Naive B cell (primary cell): ENCODE measurements around the gene ICE2. TPM values are rescaled to one million over a fixed set of nuclear protein-coding genes. Genes with fewer than 3 reads are reported as not detected.
A peak's percentile ranks its signal among the peaks of the same experiment; 100 is the strongest.

Experiments used
- ATAC-seq, 2 donors: fragments of 150-1000 bp; cut with Tn5 transposase; 2 replicates each; pipeline ENCODE4 v1.10.0; 2021; ENCODE audit warnings: low read depth in 2 of 2, mild to moderate bottlenecking in 2 of 2, moderate library complexity in 2 of 2
- DNase-seq: peaks from one replicate; pipeline ENCODE4 v3.0.0; 2022
- H3K27ac Mint-ChIP-seq, 6 donors: one replicate each; pipeline ENCODE4 v1.8.0; 2020 to 2022; ENCODE audit warnings: mild to moderate bottlenecking in 6 of 6, mixed read lengths in 6 of 6, moderate library complexity in 5 of 6, inconsistent platforms in 2 of 6
- H3K27me3 Mint-ChIP-seq, 3 donors: one replicate each; pipeline ENCODE4 v1.8.0; 2021 to 2022; ENCODE audit warnings: mixed read lengths in 3 of 3, mild to moderate bottlenecking in 1 of 3
- H3K36me3 Mint-ChIP-seq, 2 donors: one replicate each; pipeline ENCODE4 v1.8.0; 2020 to 2022; ENCODE audit warnings: mixed read lengths in 2 of 2, inconsistent platforms in 1 of 2, mild to moderate bottlenecking in 1 of 2
- H3K4me1 Mint-ChIP-seq, 3 donors: one replicate each; pipeline ENCODE4 v1.8.0; 2020 to 2022; ENCODE audit warnings: mixed read lengths in 3 of 3, inconsistent platforms in 1 of 3, mild to moderate bottlenecking in 1 of 3, moderate library complexity in 1 of 3
- H3K4me3 Mint-ChIP-seq, 8 donors: one replicate each; pipeline ENCODE4 v1.8.0; 2020 to 2022; ENCODE audit warnings: mild to moderate bottlenecking in 8 of 8, mixed read lengths in 8 of 8, moderate library complexity in 8 of 8, inconsistent platforms in 2 of 8
- H3K9me3 Mint-ChIP-seq, 7 donors: one replicate each; pipeline ENCODE4 v1.8.0; 2020 to 2022; ENCODE audit warnings: mixed read lengths in 7 of 7, mild to moderate bottlenecking in 5 of 7, inconsistent platforms in 2 of 7, moderate library complexity in 1 of 7
- polyA plus RNA-seq, 6 donors: library from polyadenylated mRNA; unstranded; fragments of 300-500 nt; fragmentation: Illumina TruSeq; gene quantifications; one replicate each; pipeline ENCODE4 v1.2.3, GENCODE V29; 2021; ENCODE audit warnings: low read depth in 6 of 6

ICE2 gene
- polyA plus RNA-seq, 6 donors from 2014 or later: 25.0 to 56.8 (median 50.0) TPM

- no peaks in the 10 kb centered on the region for H3K27me3 Mint-ChIP-seq
- peak overlapping the region in 1 of 6 donors; percentile 56 for H3K27ac Mint-ChIP-seq
- H3K4me1 Mint-ChIP-seq: peaks cover 0 to 1% (median 0%) of the 10 kb centered on the region in 3 donors
- peaks cover 0 to 9% of the 10 kb centered on the region in 2 donors for H3K36me3 Mint-ChIP-seq
- H3K4me3 Mint-ChIP-seq: no peak overlapping the region
- peaks cover 0 to 2% (median 0%) of the 10 kb centered on the region in 7 donors for H3K9me3 Mint-ChIP-seq
- ATAC-seq: no peak
- no peak for DNase-seq
Observed at GRCh38 chr15:60371175-60372051, 107.5 kb downstream of the ICE2 start.

- Mint-ChIP-seq H3K4me1 (peaks cover 0 to 1% (median 0%) of the 10 kb centered on the region in 3 donors), H3K27me3 (no peaks in the 10 kb centered on the region), H3K9me3 (peaks cover 0 to 2% (median 0%) of the 10 kb centered on the region in 7 donors), H3K4me3 (no peak overlapping the region), H3K27ac (peak overlapping the region in 1 of 6 donors; percentile 59), H3K36me3 (peaks cover 0 to 9% of the 10 kb centered on the region in 2 donors)
- DNase-seq: no peak
- ATAC-seq: no peak
Observed at GRCh38 chr15:60370869-60371136, 108.1 kb downstream of the ICE2 start.

GRCh38 chr15:60370105-60370868 lies 108.7 kb downstream of the ICE2 start:
- peak overlapping the region in 1 of 6 donors; percentile 59 for H3K27ac Mint-ChIP-seq

GRCh38 chr15:60369696-60370095 lies 109.2 kb downstream of the ICE2 start:
- no peak overlapping the region for H3K27ac Mint-ChIP-seq
- peaks cover 0 to 1% (median 0%) of the 10 kb centered on the region in 3 donors for H3K4me1 Mint-ChIP-seq
- DNase-seq: no peak
- H3K9me3 Mint-ChIP-seq: peaks cover 0 to 2% (median 0%) of the 10 kb centered on the region in 7 donors
- H3K4me3 Mint-ChIP-seq: no peak overlapping the region
- H3K27me3 Mint-ChIP-seq: no peaks in the 10 kb centered on the region
- no peak for ATAC-seq
- H3K36me3 Mint-ChIP-seq: peaks cover 0 to 3% of the 10 kb centered on the region in 2 donors

More at GRCh38 chr15:60370105-60370868, 108.7 kb downstream of the ICE2 start:
- Mint-ChIP-seq H3K36me3 (peaks cover 0 to 4% of the 10 kb centered on the region in 2 donors), H3K27me3 (no peaks in the 10 kb centered on the region), H3K4me3 (no peak overlapping the region), H3K9me3 (peaks cover 0 to 2% (median 0%) of the 10 kb centered on the region in 7 donors), H3K4me1 (peaks cover 0 to 1% (median 0%) of the 10 kb centered on the region in 3 donors)
- no peak for DNase-seq
- no peak for ATAC-seq

Other genes with a start within 250 kb of the ICE2 start
- 100 to 1,000 TPM; 111 to 188 (median 148) TPM for gene ANXA2, start 81.2 kb downstream of the ICE2 start, polyA plus RNA-seq